NK-92 (cell line): Measurements from ENCODE around the gene HBB.

Experiments
- DNase-seq: peaks from one replicate; lab custom pipeline; 2025; ENCODE audit not compliant: unreplicated experiment; lab: John Stamatoyannopoulos, UW

HBB gene

DNA sequence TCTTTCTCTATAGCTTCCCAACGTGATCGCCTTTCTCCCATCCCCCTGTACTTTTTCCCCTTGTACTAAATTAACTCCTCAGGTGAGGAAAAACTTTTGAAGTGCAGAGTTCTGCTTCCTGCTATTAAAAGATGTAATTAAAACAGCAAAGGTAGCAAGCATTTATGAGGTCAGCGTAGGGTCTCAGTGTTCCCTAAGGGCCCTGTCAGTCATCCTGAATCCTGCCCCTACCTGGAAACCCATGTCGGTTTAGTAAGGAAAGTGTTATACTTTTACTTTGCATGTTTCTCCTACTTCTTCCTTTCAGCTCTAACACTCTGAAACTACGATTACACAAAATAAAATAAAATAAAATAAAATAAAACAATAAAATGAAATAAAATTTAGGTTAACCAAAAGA lies 1.3 kb upstream of the HBB start:
- DNase-seq = no peak

DNA sequence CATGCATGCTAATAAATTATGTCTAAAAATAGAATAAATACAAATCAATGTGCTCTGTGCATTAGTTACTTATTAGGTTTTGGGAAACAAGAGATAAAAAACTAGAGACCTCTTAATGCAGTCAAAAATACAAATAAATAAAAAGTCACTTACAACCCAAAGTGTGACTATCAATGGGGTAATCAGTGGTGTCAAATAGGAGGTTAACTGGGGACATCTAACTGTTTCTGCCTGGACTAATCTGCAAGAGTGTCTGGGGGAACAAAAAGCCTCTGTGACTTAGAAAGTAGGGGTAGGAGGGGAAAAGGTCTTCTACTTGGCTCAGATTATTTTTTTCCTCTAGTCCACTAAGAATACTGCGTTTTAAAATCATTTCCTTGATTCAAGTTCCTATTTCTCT lies 810 bp upstream of the HBB start:
- no peak for DNase-seq

DNA sequence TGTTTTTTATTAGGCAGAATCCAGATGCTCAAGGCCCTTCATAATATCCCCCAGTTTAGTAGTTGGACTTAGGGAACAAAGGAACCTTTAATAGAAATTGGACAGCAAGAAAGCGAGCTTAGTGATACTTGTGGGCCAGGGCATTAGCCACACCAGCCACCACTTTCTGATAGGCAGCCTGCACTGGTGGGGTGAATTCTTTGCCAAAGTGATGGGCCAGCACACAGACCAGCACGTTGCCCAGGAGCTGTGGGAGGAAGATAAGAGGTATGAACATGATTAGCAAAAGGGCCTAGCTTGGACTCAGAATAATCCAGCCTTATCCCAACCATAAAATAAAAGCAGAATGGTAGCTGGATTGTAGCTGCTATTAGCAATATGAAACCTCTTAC lies 1.4 kb downstream of the HBB start:
- DNase-seq = no peak

DNA sequence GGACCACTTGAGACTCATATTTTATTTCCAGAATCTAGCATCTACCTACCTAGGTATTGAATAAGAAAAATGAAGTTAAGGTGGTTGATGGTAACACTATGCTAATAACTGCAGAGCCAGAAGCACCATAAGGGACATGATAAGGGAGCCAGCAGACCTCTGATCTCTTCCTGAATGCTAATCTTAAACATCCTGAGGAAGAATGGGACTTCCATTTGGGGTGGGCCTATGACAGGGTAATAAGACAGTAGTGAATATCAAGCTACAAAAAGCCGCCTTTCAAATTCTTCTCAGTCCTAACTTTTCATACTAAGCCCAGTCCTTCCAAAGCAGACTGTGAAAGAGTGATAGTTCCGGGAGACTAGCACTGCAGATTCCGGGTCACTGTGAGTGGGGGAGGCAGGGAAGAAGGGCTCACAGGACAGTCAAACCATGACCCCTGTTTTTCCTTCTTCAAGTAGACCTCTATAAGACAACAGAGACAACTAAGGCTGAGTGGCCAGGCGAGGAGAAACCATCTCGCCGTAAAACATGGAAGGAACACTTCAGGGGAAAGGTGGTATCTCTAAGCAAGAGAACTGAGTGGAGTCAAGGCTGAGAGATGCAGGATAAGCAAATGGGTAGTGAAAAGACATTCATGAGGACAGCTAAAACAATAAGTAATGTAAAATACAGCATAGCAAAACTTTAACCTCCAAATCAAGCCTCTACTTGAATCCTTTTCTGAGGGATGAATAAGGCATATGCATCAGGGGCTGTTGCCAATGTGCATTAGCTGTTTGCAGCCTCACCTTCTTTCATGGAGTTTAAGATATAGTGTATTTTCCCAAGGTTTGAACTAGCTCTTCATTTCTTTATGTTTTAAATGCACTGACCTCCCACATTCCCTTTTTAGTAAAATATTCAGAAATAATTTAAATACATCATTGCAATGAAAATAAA lies 2.1 kb downstream of the HBB start:
- DNase-seq = no peak

GRCh38 chr11:5223686-5224085 lies 3.2 kb downstream of the HBB start:
- no peak for DNase-seq

GRCh38 chr11:5223146-5223545 lies 3.7 kb downstream of the HBB start:
- DNase-seq = no peak

DNA sequence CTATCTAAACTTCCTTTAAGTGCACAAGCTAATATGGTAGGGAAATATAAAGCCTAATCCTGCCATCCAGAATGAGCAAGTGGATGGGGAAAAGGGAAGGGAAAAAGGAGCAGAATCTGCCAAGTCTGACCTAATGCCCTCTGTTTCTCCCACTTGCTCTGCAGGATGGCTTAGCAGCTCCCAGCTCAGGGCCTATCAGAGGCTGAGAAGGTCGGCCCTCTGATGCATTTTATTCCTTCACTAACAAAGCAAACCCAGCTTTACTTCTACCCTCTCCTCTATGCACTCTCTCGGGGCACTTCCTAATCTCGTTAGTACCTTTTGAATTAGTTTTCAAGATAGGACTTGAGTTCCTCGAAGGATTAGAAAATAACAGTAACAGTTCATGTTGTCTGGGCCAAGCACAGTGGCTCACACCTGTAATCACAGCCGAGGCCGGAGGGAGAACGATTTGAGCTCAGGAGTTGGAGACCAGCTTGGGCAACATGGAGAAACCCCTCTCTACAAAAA lies 16.4 kb downstream of the HBB start:
- DNase-seq = no peak

- DNase-seq = no peak
Measured at GRCh38 chr11:5204787-5205186, 22.1 kb downstream of the HBB start.

- no peak for DNase-seq
Measured at GRCh38 chr11:5203366-5203765, 23.5 kb downstream of the HBB start.

DNA sequence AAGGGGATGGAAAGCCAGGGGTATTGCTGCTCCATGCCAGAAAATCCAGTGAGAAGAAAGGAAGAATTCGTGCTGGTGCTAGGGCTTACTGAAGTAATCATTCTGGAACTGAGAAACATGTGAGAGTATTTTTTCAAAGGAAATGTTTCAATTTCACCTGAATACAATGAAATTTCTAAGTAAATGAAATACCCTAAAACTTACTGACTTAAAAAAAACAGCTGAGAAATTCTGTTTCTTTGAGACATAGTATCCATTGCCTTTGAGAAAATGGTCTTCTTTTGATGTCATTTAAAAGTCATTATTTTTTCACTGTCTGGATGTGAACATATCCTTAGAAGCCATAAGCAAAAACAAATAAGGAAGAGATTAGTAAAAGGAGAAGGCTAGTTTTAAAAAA lies 26.3 kb downstream of the HBB start, which contains the start of gene OR51V1:
TSS of gene OR51V1 (minus strand) at position 101 of the 400 bp plus-strand sequence. CDS start at position 101, 0 bp downstream.
- no peak for DNase-seq

- DNase-seq = no peak
Measured at GRCh38 chr11:5198285-5198684, 28.6 kb downstream of the HBB start.

GRCh38 chr11:5197536-5197935 lies 29.3 kb downstream of the HBB start:
- no peak for DNase-seq

DNA sequence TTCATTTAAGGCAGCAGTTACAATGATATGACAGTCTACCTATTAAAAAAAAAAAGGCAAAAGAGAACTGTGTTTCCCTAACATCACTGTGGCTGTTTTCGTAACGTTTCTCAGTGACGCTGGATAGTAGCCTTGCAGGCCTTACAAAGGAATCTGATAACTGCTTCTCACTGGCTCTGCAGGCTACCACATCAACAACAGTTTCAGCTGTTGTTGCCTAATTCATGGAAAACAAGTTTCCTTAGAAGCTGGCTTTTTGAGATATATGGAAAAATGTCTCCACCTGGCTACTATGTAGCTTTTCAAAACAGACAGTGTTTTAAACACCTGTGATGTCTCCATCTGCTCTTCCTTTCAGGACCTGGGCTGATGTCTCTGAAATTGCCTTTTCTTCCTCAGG lies 30.1 kb downstream of the HBB start:
- DNase-seq = no peak

- no peak for DNase-seq
Measured at GRCh38 chr11:5196067-5196466, 30.8 kb downstream of the HBB start.

GRCh38 chr11:5192738-5193137 lies 34.1 kb downstream of the HBB start:
- DNase-seq = no peak

DNA sequence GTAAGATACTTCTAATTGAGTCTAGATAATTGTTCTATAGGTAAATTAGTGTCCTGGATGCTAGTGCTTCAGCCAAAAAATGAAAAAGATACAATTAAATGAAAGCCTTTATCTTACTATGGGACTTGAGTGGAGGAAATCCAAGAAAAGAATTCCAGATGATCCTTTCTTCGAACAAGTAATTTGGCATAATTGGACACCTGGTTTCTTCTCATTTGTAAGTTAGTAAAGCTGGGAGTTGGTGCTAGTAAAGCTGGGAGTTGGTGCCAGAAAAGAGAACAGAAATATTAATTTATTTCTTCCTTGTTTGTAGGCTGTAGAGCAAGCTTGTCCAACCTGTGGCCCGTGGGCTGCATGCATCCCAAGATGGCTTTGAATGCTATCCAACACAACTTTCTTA lies 38.7 kb downstream of the HBB start:
- no peak for DNase-seq

- DNase-seq = no peak
Measured at GRCh38 chr11:5178046-5178837, 48.6 kb downstream of the HBB start.
